Neural cell (in vitro differentiated cells): Measurements from ENCODE around the gene WDR82. TPM values are rescaled to one million over a fixed set of nuclear protein-coding genes. Genes with fewer than 3 reads are reported as not detected.

Experiments
- H2AFZ ChIP-seq: fragments of 200-600, 300-800 bp; sonication (generic), shearing (Covaris generic); 2 replicates; pipeline ENCODE4 v1.6.0; 2014; ENCODE audit warnings: low read depth, mild to moderate bottlenecking, antibody characterized with exemption, low read length, moderate library complexity
- H3F3A ChIP-seq: fragments of 200-600 bp; shearing (Covaris generic); 2 replicates; pipeline ENCODE4 v1.6.1; 2016; ENCODE audit warnings: mild to moderate bottlenecking, moderate library complexity, mixed read lengths, antibody characterized with exemption, low read length; ENCODE audit not compliant: insufficient read depth, poor library complexity, severe bottlenecking
- H3K27ac ChIP-seq: fragments of 200-600, 300-800 bp; sonication (generic), shearing (Covaris generic); 2 replicates; pipeline ENCODE4 v1.5.1; 2014; ENCODE audit warnings: mild to moderate bottlenecking, low read length, moderate library complexity
- H3K27me3 ChIP-seq: fragments of 300-800, 200-600 bp; sonication (generic), shearing (Covaris generic); 2 replicates; pipeline ENCODE4 v1.6.0; 2014; ENCODE audit warnings: mild to moderate bottlenecking, low read depth, low read length, moderate library complexity; ENCODE audit not compliant: insufficient read depth
- H3K36me3 ChIP-seq: fragments of 300-800, 200-600 bp; sonication (generic), shearing (Covaris generic); 2 replicates; pipeline ENCODE4 v1.5.1; 2014; ENCODE audit warnings: mild to moderate bottlenecking, antibody characterized with exemption, low read length, moderate library complexity; ENCODE audit not compliant: insufficient read depth
- H3K4me2 ChIP-seq: fragments of 300-800, 200-600 bp; sonication (generic), shearing (Covaris generic); 2 replicates; pipeline ENCODE4 v1.6.0; 2014; ENCODE audit warnings: mild to moderate bottlenecking, low read length
- H3K4me3 ChIP-seq: fragments of 300-800, 200-600 bp; sonication (generic), shearing (Covaris generic); 2 replicates; pipeline ENCODE4 v1.5.1; 2014; ENCODE audit warnings: mild to moderate bottlenecking, low read length, moderate library complexity
- H3K79me2 ChIP-seq: fragments of 200-600 bp; shearing (Covaris generic); replicated peaks from 2 replicates; pipeline ENCODE4 v1.6.0; 2014; ENCODE audit warnings: mild to moderate bottlenecking, low read length, moderate library complexity; ENCODE audit not compliant: insufficient read depth
- H3K9ac ChIP-seq: fragments of 300-800, 200-600 bp; sonication (generic), shearing (Covaris generic); 2 replicates; pipeline ENCODE4 v1.6.1; 2016; ENCODE audit warnings: mild to moderate bottlenecking, low read length, mixed read lengths
- H3K9me2 ChIP-seq: fragments of 200-600 bp; shearing (Covaris generic); 2 replicates; pipeline ENCODE4 v1.6.1; 2016; ENCODE audit warnings: mild to moderate bottlenecking, low read length, mixed read lengths; ENCODE audit not compliant: insufficient read depth
- H3K9me3 ChIP-seq: fragments of 200-600, 300-800 bp; sonication (generic), shearing (Covaris generic); 2 replicates; pipeline ENCODE4 v1.6.1; 2016; ENCODE audit warnings: mild to moderate bottlenecking, mixed run types, low read length, moderate library complexity, mixed read lengths
- H4K20me1 ChIP-seq: fragments of 200-600 bp; shearing (Covaris generic); 2 replicates; pipeline ENCODE4 v1.6.1; 2016; ENCODE audit warnings: mild to moderate bottlenecking, mixed run types; ENCODE audit not compliant: insufficient read depth
- CTCF ChIP-seq: fragments of 450-650 bp; IDR thresholded peaks from 2 replicates; pipeline ENCODE4 v1.5.1; 2014; ENCODE audit warnings: antibody characterized with exemption, mild to moderate bottlenecking, moderate library complexity; ENCODE audit not compliant: poor library complexity, severe bottlenecking
- EP300 ChIP-seq: fragments of 450-650 bp; conservative IDR thresholded peaks from 2 replicates; pipeline ENCODE4 v1.6.1; 2014; ENCODE audit warnings: antibody characterized with exemption, mild to moderate bottlenecking, moderate library complexity; ENCODE audit not compliant: poor library complexity, severe bottlenecking
- EZH2 ChIP-seq: fragments of 200-600, 300-800 bp; shearing (Covaris generic), sonication (generic); IDR thresholded peaks from 2 replicates; pipeline ENCODE4 v1.6.1; 2014; ENCODE audit warnings: antibody characterized with exemption, low read length, borderline replicate concordance, mild to moderate bottlenecking; ENCODE audit not compliant: insufficient read depth, poor library complexity, severe bottlenecking
- MXI1 ChIP-seq: fragments of 450-650 bp; conservative IDR thresholded peaks from 2 replicates; pipeline ENCODE4 v1.6.1; 2014; ENCODE audit warnings: antibody characterized with exemption, mild to moderate bottlenecking; ENCODE audit not compliant: poor library complexity, severe bottlenecking
- POLR2AphosphoS5 ChIP-seq: IDR thresholded peaks from 2 replicates; pipeline ENCODE4 v1.6.1; 2012
- RAD21 ChIP-seq: fragments of 450-650 bp; conservative IDR thresholded peaks from 2 replicates; pipeline ENCODE4 v1.6.1; 2014; ENCODE audit warnings: antibody characterized with exemption, mild to moderate bottlenecking, moderate library complexity
- REST ChIP-seq: IDR thresholded peaks from 2 replicates; pipeline ENCODE4 v1.6.1; 2012; ENCODE audit warnings: borderline replicate concordance
- SMC3 ChIP-seq: fragments of 450-650 bp; conservative IDR thresholded peaks from 2 replicates; pipeline ENCODE4 v1.6.1; 2014; ENCODE audit warnings: antibody characterized with exemption, mild to moderate bottlenecking, moderate library complexity; ENCODE audit not compliant: poor library complexity
- TAF1 ChIP-seq: IDR thresholded peaks from 2 replicates; pipeline ENCODE4 v1.6.1; 2012; ENCODE audit warnings: low read depth
- polyA plus RNA-seq: library from polyadenylated mRNA; depleted of rRNA; stranded (reverse); fragments of >200 nt; gene quantifications from 2 replicates; pipeline ENCODE4 v1.2.3, GENCODE V29; 2014

Gene WDR82
- polyA plus RNA-seq, 1 donor from 2014 or later: 163 TPM

GRCh38 chr3:52315006-52315405 lies 36.6 kb upstream of the WDR82 start:
- H3F3A ChIP-seq: no peaks in the 10 kb centered on the region
- H3K27ac ChIP-seq: peak overlapping the region; percentile 70
- H3K36me3 ChIP-seq: no peaks in the 10 kb centered on the region
- H4K20me1 ChIP-seq: no peaks in the 10 kb centered on the region
- no peaks in the 10 kb centered on the region for H3K9me3 ChIP-seq
- H3K27me3 ChIP-seq: no peaks in the 10 kb centered on the region
- H3K4me3 ChIP-seq: no peak overlapping the region
- H2AFZ ChIP-seq: no peak overlapping the region
- no peaks in the 10 kb centered on the region for H3K79me2 ChIP-seq
- H3K4me2 ChIP-seq: no peak overlapping the region
- TF ChIP-seq REST (no peak), SMC3 (no peak), TAF1 (no peak), RAD21 (no peak), CTCF (no peak), EP300 (no peak), MXI1 (no peak), EZH2 (no peak), POLR2AphosphoS5 (no peak)
- no peak overlapping the region for H3K9ac ChIP-seq
- H3K9me2 ChIP-seq: no peaks in the 10 kb centered on the region

- no peaks in the 10 kb centered on the region for H3K36me3 ChIP-seq
- no peaks in the 10 kb centered on the region for H3F3A ChIP-seq
- no peaks in the 10 kb centered on the region for H3K27me3 ChIP-seq
- no peak overlapping the region for H3K4me3 ChIP-seq
- no peaks in the 10 kb centered on the region for H3K9me3 ChIP-seq
- no peaks in the 10 kb centered on the region for H3K9me2 ChIP-seq
- no peak overlapping the region for H2AFZ ChIP-seq
- H3K4me2 ChIP-seq: no peak overlapping the region
- no peaks in the 10 kb centered on the region for H4K20me1 ChIP-seq
- no peak overlapping the region for H3K9ac ChIP-seq
- no peak for TF ChIP-seq CTCF
- H3K27ac ChIP-seq: no peak overlapping the region
- H3K79me2 ChIP-seq: no peaks in the 10 kb centered on the region
These were observed 36.0 kb upstream of the WDR82 start for GRCh38 chr3:52314489-52314888.
